Trophoblast cell (in vitro differentiated cells and primary cell): Measurements from ENCODE around the gene TAGLN2.

Experiments
- DNase-seq, 2 donors: peaks; one replicate each; pipeline ENCODE4 v3.0.0-alpha.2; 2016
- H2AFZ ChIP-seq: 2 replicates; pipeline ENCODE4 v1.6.1; 2013; ENCODE audit warnings: low read length, moderate library complexity, mild to moderate bottlenecking; ENCODE audit not compliant: insufficient read depth, poor library complexity
- H2AK5ac ChIP-seq: 2 replicates; pipeline ENCODE4 v1.6.1; 2013; ENCODE audit warnings: mild to moderate bottlenecking, low read length
- H2BK120ac ChIP-seq: 2 replicates; pipeline ENCODE4 v1.6.1; 2013; ENCODE audit warnings: low read length, mild to moderate bottlenecking, moderate library complexity; ENCODE audit not compliant: insufficient read depth, poor library complexity
- H2BK12ac ChIP-seq: 2 replicates; pipeline ENCODE4 v1.6.1; 2013; ENCODE audit warnings: mild to moderate bottlenecking, low read length, moderate library complexity
- H2BK5ac ChIP-seq: 2 replicates; pipeline ENCODE4 v1.6.1; 2013; ENCODE audit warnings: low read length, low read depth, moderate library complexity, mild to moderate bottlenecking; ENCODE audit not compliant: poor library complexity
- H3K14ac ChIP-seq: 2 replicates; pipeline ENCODE4 v1.6.1; 2013; ENCODE audit warnings: mild to moderate bottlenecking, low read length
- H3K18ac ChIP-seq: 2 replicates; pipeline ENCODE4 v1.6.1; 2013; ENCODE audit warnings: mild to moderate bottlenecking, low read length
- H3K23ac ChIP-seq: 2 replicates; pipeline ENCODE4 v1.6.1; 2013; ENCODE audit warnings: low read length
- H3K27ac ChIP-seq: 2 replicates; pipeline ENCODE4 v1.5.1; 2013; ENCODE audit warnings: low read depth, mild to moderate bottlenecking, inconsistent platforms, low read length, moderate library complexity
- H3K27me3 ChIP-seq: 2 replicates; pipeline ENCODE4 v1.6.1; 2013; ENCODE audit warnings: inconsistent platforms, mild to moderate bottlenecking, low read length, moderate library complexity; ENCODE audit not compliant: insufficient read depth
- H3K36me3 ChIP-seq, 2 experiments: 1 replicate in 1 of 2; 2 replicates in 1 of 2; pipeline ENCODE4 v1.6.1; 2013; ENCODE audit warnings: low read length in 2 of 2, mild to moderate bottlenecking in 2 of 2, moderate library complexity in 1 of 2; ENCODE audit not compliant: insufficient read depth in 2 of 2, control insufficient read depth in 1 of 2
- H3K4ac ChIP-seq: 2 replicates; pipeline ENCODE4 v1.6.1; 2013; ENCODE audit warnings: low read depth, mild to moderate bottlenecking, low read length, moderate library complexity
- H3K4me1 ChIP-seq, 2 experiments: 1 replicate in 1 of 2; 2 replicates in 1 of 2; pipeline ENCODE4 v1.6.1; 2013; ENCODE audit warnings: low read length in 2 of 2, mild to moderate bottlenecking in 2 of 2, moderate library complexity in 1 of 2; ENCODE audit not compliant: insufficient read depth in 2 of 2, control insufficient read depth in 1 of 2
- H3K4me2 ChIP-seq: 2 replicates; pipeline ENCODE4 v1.6.1; 2013; ENCODE audit warnings: inconsistent platforms, mild to moderate bottlenecking, low read length, moderate library complexity
- H3K4me3 ChIP-seq: 2 replicates; pipeline ENCODE4 v1.5.1; 2013; ENCODE audit warnings: mild to moderate bottlenecking, low read depth, low read length, inconsistent platforms
- H3K79me1 ChIP-seq: one replicate; pipeline ENCODE4 v1.6.1; 2013; ENCODE audit warnings: low read length
- H3K79me2 ChIP-seq: 2 replicates; pipeline ENCODE4 v1.6.1; 2013; ENCODE audit warnings: low read length, mild to moderate bottlenecking; ENCODE audit not compliant: control insufficient read depth, insufficient read depth, poor library complexity
- H3K9ac ChIP-seq: 2 replicates; pipeline ENCODE4 v1.6.1; 2013; ENCODE audit warnings: mild to moderate bottlenecking, low read length
- H3K9me3 ChIP-seq: 2 replicates; pipeline ENCODE4 v1.6.1; 2013; ENCODE audit warnings: low read depth, mild to moderate bottlenecking, control low read depth, inconsistent platforms, low read length; ENCODE audit not compliant: insufficient read depth
- H4K12ac ChIP-seq: 2 replicates; pipeline ENCODE4 v1.6.1; 2013; ENCODE audit warnings: low read depth, mild to moderate bottlenecking, low read length, moderate library complexity
- H4K8ac ChIP-seq: 2 replicates; pipeline ENCODE4 v1.6.1; 2013; ENCODE audit warnings: low read depth, mild to moderate bottlenecking, low read length, moderate library complexity
- H4K91ac ChIP-seq: one replicate; pipeline ENCODE4 v1.6.1; 2013; ENCODE audit warnings: low read depth, mild to moderate bottlenecking, low read length, moderate library complexity
- WGBS: extraction: QIAGEN DNeasy Blood & Tissue Kit; methylation state at CpG from one replicate; pipeline ENCODE4 v1.1.7; 2013; ENCODE audit warnings: missing lambda C conversion rate; ENCODE audit not compliant: insufficient read length, insufficient coverage; ENCODE audit errors: extremely low coverage; 5-methylcytosine and 5-hydroxymethylcytosine counted together

TAGLN2 gene

DNA sequence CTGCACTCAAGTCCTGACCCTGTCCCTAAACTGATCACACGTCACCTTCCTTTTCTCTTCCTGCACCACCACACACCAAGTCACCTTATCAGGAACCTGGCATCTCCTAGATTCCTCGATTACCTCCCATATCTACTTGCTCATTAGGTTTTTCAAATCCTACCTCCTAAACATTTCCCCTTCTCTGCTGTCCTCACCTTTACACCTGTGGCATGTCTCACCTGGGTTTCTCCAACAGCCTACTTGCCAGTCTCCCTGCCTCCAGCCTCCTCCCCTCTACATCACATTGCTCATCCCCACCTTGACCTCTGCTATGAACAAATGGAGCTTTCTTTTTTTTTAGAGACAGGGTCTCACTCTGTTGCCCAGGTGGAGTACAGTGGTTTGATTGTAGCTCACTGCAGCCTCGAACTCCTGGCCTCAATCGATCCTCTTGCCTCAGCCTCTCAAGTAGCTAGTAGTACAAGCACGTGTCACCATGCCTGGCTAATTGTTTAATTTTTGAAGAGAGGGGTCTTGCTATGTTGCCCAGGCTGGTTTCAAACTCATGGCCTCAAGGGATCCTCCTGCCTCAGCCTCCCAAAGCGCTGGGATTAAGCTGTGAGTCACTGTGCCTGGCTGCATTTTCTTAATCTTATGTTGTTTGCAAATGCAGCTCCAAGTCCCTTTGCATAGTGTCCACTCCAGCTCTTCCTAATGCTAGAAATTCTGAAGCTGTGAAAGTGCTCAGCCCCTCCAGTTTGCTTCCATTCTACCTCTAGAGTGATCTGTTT, 13.8 kb upstream of the TAGLN2 start:
- peak in 1 of 2 donors; percentile 35 for DNase-seq
- Histone ChIP-seq H3K23ac (no peak overlapping the region), H2BK5ac (no peak overlapping the region), H3K18ac (no peak overlapping the region), H4K12ac (no peak overlapping the region), H3K9me3 (no peaks in the 10 kb centered on the region), H3K27me3 (no peaks in the 10 kb centered on the region), H2AK5ac (no peak overlapping the region), H3K4me3 (no peak overlapping the region), H4K8ac (no peak overlapping the region), H3K14ac (no peak overlapping the region), H3K9ac (no peak overlapping the region), H2BK12ac (no peak overlapping the region), H2AFZ (no peak overlapping the region), H3K36me3 (peaks cover 0 to 2% of the 10 kb centered on the region in 2 experiments), H2BK120ac (no peak overlapping the region), H3K79me2 (no peaks in the 10 kb centered on the region), H3K27ac (no peak overlapping the region), H3K4me1 (peaks cover 0 to 6% of the 10 kb centered on the region in 2 experiments), H3K79me1 (no peaks in the 10 kb centered on the region), H3K4me2 (no peak overlapping the region), H3K4ac (no peak overlapping the region), H4K91ac (no peak overlapping the region)
- no CpG with 5 or more reads among the region's 6 CpGs for WGBS

DNA sequence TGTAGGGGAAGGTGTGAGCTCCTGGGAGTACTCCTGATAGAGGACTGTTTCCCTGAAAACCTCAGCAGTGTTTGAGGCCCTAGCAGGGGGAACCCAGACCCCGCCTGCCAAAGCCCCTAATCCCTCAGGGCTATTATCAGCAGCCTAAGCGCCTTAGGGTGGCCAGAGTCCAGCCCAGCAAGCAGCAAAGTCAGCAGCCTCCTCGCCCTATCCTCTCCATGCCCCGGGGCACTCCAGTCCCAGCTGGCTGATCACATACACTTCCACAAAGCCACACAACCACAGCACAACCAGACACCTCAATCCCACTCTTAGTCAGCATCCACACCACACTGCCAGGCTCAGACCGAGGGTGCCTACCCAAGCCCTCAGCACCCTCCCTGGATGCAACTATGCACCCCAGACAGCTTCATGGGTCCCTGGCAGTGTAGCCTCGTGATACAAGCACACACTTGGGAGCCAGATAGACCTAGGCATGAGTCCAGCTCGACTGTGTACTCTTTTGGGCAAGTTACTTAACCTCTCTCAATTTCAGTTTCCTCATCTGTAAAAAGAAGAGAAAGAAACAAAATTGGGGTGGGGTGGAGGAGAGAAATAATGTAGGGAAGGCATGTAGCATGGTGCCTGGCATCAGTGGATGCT, 13.0 kb upstream of the TAGLN2 start:
- H3K23ac ChIP-seq: no peak overlapping the region
- no peak overlapping the region for H3K4me2 ChIP-seq

DNA sequence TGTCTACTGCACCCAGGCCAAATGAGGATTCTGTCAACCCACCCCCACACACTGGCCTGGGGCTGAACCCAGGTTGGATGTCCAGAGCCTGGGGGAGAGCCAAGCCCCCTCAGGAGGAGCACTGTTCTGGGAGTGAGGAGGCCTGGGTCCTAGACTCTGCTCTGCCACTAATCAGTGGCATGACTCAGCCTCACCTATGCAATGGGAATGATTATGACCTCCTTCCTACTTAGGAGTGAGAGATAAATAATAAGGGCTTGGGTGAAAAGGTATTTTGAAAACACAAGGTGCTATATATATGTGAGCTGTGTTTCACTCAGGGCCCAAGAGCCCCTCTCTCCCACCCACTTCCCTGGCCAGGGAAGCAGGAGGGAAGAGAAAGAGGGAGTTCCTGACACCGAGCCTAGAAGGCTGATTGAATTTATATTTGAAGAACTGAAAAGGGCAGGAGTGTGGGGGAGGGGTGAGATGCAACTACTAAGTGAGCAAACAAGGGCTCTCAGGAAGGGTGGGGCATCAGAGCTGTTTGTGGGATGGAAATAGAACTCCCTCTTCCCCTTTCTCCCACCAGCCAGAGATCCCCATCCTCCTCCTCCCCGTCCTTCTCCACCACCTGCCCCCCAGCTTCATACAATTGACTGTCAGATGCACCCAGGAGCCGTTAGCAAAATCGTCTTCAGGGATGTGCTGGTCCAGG, 11.9 kb upstream of the TAGLN2 start:
- no peak overlapping the region for H4K91ac ChIP-seq
- no peak overlapping the region for H3K4me3 ChIP-seq
- H2BK5ac ChIP-seq: no peak overlapping the region
- H3K27ac ChIP-seq: no peak overlapping the region
- no peaks in the 10 kb centered on the region for H3K27me3 ChIP-seq
- H2BK12ac ChIP-seq: no peak overlapping the region
- H2AFZ ChIP-seq: no peak overlapping the region
- no peaks in the 10 kb centered on the region for H3K9me3 ChIP-seq
- H4K8ac ChIP-seq: no peak overlapping the region
- H2AK5ac ChIP-seq: no peak overlapping the region
- no peak overlapping the region for H3K18ac ChIP-seq
- H3K23ac ChIP-seq: no peak overlapping the region
- peaks cover 3 to 14% of the 10 kb centered on the region in 2 experiments for H3K4me1 ChIP-seq
- no peak overlapping the region for H3K9ac ChIP-seq
- WGBS: no CpG with 5 or more reads among the region's 4 CpGs
- no peaks in the 10 kb centered on the region for H3K79me2 ChIP-seq
- DNase-seq: no peak
- no peak overlapping the region for H3K4ac ChIP-seq
- H3K14ac ChIP-seq: no peak overlapping the region
- no peak overlapping the region for H2BK120ac ChIP-seq
- H4K12ac ChIP-seq: no peak overlapping the region
- no peak overlapping the region for H3K4me2 ChIP-seq
- no peaks in the 10 kb centered on the region for H3K79me1 ChIP-seq
- H3K36me3 ChIP-seq: peaks cover 0 to 4% of the 10 kb centered on the region in 2 experiments

More for the DNA sequence above, 13.0 kb upstream of the TAGLN2 start:
- H3K9me3 ChIP-seq: no peaks in the 10 kb centered on the region
- H3K18ac ChIP-seq: no peak overlapping the region
- H3K79me2 ChIP-seq: no peaks in the 10 kb centered on the region
- WGBS: no CpG with 5 or more reads among the region's 7 CpGs
- H3K14ac ChIP-seq: no peak overlapping the region
- DNase-seq: no peak
- H3K4ac ChIP-seq: no peak overlapping the region
- no peak overlapping the region for H2BK12ac ChIP-seq
- H3K4me1 ChIP-seq: peaks cover 0 to 9% of the 10 kb centered on the region in 2 experiments
- H4K12ac ChIP-seq: no peak overlapping the region
- H4K8ac ChIP-seq: no peak overlapping the region
- H3K79me1 ChIP-seq: no peaks in the 10 kb centered on the region
- H3K27me3 ChIP-seq: no peaks in the 10 kb centered on the region
- peaks cover 0 to 4% of the 10 kb centered on the region in 2 experiments for H3K36me3 ChIP-seq
- no peak overlapping the region for H2BK120ac ChIP-seq
- H3K4me3 ChIP-seq: no peak overlapping the region
- no peak overlapping the region for H2BK5ac ChIP-seq
- H2AK5ac ChIP-seq: no peak overlapping the region
- no peak overlapping the region for H4K91ac ChIP-seq
- H3K27ac ChIP-seq: no peak overlapping the region
- no peak overlapping the region for H3K9ac ChIP-seq
- H2AFZ ChIP-seq: no peak overlapping the region

DNA sequence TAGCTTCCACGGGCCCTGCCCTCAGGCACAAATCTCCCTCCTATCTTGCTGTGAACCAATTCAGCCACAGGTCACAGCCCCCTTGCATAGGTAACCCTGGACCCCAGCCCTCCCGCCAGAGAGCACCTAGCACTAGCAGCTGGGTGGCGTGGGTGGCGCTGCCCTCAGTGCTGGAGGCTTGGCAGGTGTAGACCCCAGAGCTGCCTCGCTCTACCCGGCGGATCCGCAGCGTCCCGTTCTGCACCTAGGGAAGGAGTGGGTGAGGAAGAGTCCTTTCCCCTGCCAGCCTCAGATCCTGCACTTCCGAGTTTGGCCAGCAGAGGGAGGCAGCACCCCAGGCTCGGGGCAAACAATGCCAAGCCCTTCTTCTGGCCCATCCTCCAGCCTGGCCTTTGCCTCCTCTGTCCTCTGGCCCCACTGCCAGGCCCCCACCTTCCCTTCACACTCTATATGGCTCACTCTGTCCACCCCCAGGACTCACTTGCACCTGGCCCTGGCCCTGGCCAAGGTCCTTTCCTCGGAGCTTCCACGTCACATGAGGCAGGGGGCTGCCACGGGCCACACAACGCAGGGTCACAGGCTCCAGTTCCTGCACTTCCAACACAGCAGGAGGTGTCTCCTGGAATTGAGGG, 11.1 kb upstream of the TAGLN2 start:
- H2BK120ac ChIP-seq: no peak overlapping the region
- no peak overlapping the region for H3K4ac ChIP-seq
- no peak overlapping the region for H3K23ac ChIP-seq
- no peak overlapping the region for H2AK5ac ChIP-seq
- H2BK5ac ChIP-seq: no peak overlapping the region
- peak; percentile 64 to 87 for DNase-seq
- no peak overlapping the region for H2BK12ac ChIP-seq
- no peak overlapping the region for H3K9ac ChIP-seq
- H3K36me3 ChIP-seq: peaks cover 0 to 4% of the 10 kb centered on the region in 2 experiments
- H3K79me2 ChIP-seq: no peaks in the 10 kb centered on the region
- H3K4me1 ChIP-seq: peaks cover 3 to 14% of the 10 kb centered on the region in 2 experiments
- H3K14ac ChIP-seq: no peak overlapping the region
- whole genome bisulfite sequencing: no CpG with 5 or more reads among the region's 16 CpGs
- H4K91ac ChIP-seq: no peak overlapping the region
- no peak overlapping the region for H3K27ac ChIP-seq
- no peak overlapping the region for H2AFZ ChIP-seq
- no peaks in the 10 kb centered on the region for H3K79me1 ChIP-seq
- no peaks in the 10 kb centered on the region for H3K27me3 ChIP-seq
- no peak overlapping the region for H4K12ac ChIP-seq
- no peak overlapping the region for H4K8ac ChIP-seq
- no peak overlapping the region for H3K18ac ChIP-seq
- H3K4me3 ChIP-seq: no peak overlapping the region
- no peak overlapping the region for H3K4me2 ChIP-seq
- no peaks in the 10 kb centered on the region for H3K9me3 ChIP-seq
